Measurements from ENCODE around the gene COL8A1. TPM values are rescaled to one million over a fixed set of nuclear protein-coding genes. Genes with fewer than 3 reads are reported as not detected.

Gene COL8A1
- total RNA-seq, 2 experiments from 2014 or later = 0.10 to 0.13 TPM

DNA sequence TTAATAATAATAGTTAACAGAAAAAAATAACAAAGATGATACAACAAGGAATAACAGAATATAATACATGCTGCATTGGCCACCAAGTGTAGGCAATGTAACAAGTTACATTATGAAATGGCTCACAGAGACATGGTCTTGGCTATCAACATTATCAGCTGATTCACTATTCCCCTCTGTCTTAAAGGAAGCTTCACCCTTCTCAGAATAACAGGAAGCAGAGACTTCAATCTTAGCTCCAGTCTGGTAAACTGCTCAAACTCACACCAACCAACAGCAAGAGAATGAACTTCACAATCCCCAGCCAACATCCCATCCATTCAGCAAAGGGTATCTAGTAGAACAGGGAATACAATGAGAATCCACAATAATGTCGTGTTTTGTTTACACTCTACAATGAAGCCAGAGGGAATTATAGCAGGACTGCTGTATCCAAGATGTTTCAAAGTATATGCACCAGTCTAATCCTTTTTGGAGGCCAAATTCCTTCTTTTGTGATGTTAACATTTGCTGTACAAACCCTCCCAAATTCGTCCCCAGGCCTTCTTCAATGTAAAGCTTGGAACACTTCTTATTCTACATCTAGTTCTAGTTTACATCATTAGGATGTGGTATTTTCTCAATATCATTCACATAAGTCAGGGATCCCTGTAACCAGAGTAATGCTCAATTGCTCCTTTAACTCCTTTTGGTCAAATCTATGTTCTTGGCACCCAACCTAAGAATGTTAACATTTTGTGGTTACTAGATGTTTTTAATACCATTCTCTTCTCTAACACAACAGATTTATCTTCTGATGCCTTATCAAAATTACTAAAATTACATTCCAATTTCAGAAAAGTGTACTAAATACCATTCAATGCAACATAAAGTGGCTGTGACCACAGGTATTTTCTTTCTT, 126.9 kb downstream of the COL8A1 start:
- no peak for DNase-seq
- POLR2A ChIA-PET = no interaction called here
- CTCF ChIA-PET = interaction anchor here (1.3 kb wide), 1 partner anchor 11 kb away, joined by 3 read pairs; no protein-coding TSS in a partner anchor
- no peak overlapping the region for H3K27ac Mint-ChIP-seq
- H3K9me3 Mint-ChIP-seq = no peaks in the 10 kb centered on the region
- H3K36me3 Mint-ChIP-seq (ENCODE audit: low read depth) = no peaks in the 10 kb centered on the region
- H3K4me1 Mint-ChIP-seq = no peaks in the 10 kb centered on the region
- H3K4me3 Mint-ChIP-seq = no peak overlapping the region
- peaks cover 10% of the 10 kb centered on the region for H3K27me3 Mint-ChIP-seq

DNA sequence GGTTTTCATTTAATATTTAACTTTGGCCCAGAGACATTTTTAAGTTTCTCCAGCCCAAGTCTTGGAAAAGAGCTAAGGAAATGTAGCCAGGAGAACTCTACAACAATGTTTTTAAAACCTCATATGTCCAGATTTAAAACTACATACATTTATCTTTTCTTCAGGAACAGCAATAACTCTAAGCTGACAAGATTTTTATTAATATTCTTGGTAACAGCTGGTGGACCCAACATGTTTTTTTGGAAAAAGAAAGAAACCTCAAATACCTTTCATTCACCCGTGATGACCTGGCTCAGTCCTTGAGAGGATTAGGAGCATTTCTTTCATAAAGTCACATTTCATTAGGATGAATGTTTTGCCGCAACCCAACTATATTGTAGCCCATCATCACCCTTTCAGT, 128.9 kb downstream of the COL8A1 start:
- CTCF ChIA-PET = no interaction called here
- no peak for DNase-seq

DNA sequence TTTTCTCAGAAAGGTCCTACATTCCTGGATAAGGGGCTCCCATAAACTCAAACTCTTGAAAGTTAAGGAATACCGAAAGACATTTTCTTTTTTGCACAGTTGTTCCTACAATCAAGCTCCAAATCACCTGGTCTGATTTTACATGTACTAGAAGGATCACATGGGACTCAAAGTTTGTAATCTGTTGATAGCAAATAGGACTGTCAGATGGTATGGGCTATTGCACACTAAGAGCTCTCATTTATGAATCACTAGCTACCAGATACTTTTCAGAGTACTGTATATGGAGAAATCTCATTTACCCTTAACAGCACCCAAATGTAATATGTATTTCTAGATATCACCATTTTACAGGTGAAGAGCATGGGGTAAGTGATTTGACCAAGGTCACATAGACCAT, 129.7 kb downstream of the COL8A1 start:
- Mint-ChIP-seq H3K4me3 (no peak overlapping the region), H3K27me3 (peaks cover 2% of the 10 kb centered on the region), H3K4me1 (no peaks in the 10 kb centered on the region), H3K36me3 (ENCODE audit: low read depth) (no peaks in the 10 kb centered on the region), H3K27ac (no peak overlapping the region), H3K9me3 (no peaks in the 10 kb centered on the region)
- ChIA-PET POLR2A (no interaction called here), CTCF (no interaction called here)
- DNase-seq = no peak

More for the DNA sequence above, 128.9 kb downstream of the COL8A1 start:
- POLR2A ChIA-PET = no interaction called here
- Mint-ChIP-seq H3K4me1 (no peaks in the 10 kb centered on the region), H3K27ac (no peak overlapping the region), H3K4me3 (no peak overlapping the region), H3K9me3 (no peaks in the 10 kb centered on the region), H3K36me3 (ENCODE audit: low read depth) (no peaks in the 10 kb centered on the region), H3K27me3 (peaks cover 5% of the 10 kb centered on the region)

DNA sequence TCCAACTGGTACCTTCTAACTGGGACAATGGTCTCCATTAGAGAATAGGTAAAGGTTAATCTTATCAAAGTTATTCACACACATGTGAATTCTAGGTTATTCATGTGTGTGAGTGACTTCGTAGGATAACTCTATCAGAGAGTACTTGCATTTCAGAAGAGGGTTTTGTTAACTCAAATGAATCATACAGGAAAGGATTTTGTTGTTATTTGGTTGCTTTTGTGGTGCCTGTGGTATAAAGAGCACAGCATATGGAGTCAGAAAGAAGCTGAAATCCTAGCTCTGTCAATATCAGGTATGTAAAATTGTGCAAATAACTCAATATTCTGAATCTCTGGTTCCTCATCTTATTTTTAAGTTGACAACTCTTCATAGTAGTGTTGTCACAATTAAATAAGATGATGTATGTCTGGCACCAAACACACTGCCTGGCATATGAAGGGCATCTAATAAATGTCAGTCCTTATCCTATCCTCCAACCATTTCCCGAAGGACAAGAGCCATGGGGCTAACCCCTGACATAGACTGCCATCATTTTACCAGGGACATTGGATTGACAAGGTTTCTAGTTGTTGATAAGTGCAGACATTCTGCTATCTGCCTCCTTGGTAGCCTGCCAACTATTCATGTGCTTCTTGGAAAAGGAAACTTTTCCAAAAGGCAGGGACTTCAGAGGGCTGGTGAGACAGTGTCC, 130.6 kb downstream of the COL8A1 start:
- Mint-ChIP-seq H3K27me3 (peaks cover 2% of the 10 kb centered on the region), H3K4me1 (no peaks in the 10 kb centered on the region), H3K27ac (no peak overlapping the region), H3K4me3 (no peak overlapping the region), H3K9me3 (no peaks in the 10 kb centered on the region), H3K36me3 (ENCODE audit: low read depth) (no peaks in the 10 kb centered on the region)
- CTCF ChIA-PET = no interaction called here
- no peak for DNase-seq
- POLR2A ChIA-PET = no interaction called here

DNA sequence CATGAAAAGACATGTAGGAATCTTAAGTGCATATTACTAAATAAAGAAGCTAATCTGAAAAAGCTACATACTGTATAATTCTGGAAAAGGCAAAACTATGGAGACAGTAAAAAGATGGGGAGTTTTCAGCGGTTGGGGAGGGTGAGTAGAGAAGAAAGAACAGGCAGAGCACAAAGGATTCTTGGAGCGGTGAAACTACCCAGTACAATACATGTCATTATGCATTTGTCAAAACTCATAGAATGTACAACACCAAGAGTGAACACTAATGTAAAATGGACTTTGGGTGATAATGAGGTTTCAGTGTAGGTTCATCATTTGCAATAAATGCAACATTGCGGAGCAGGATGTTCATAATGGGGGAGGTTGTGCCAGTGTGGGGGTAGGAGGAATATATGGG, 133.8 kb downstream of the COL8A1 start:
- CTCF ChIA-PET = no interaction called here
- no peaks in the 10 kb centered on the region for H3K4me1 Mint-ChIP-seq
- no peak for DNase-seq

DNA sequence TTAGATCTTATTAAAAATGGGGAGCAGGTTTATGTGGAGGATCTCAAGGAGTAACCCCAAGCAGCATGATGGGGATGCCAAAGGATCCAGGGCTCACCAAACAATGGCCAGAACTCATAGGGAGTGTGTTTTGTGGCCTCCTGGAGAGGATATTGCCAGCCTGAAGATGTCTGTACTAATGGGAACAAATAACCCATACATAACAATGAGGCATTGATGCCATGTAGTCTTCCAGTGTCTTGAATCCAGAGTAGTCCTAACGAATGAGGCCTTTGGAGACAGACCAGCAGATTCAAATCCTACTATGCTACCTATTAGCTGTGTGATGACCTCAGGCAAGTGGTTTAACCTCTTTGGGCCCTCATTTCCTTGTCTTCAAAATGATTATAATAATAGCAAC, 134.3 kb downstream of the COL8A1 start:
- no peak overlapping the region for H3K27ac Mint-ChIP-seq
- H3K9me3 Mint-ChIP-seq = no peaks in the 10 kb centered on the region
- CTCF ChIA-PET = no interaction called here

More for the DNA sequence above, 133.8 kb downstream of the COL8A1 start:
- Mint-ChIP-seq H3K9me3 (no peaks in the 10 kb centered on the region), H3K27me3 (peaks cover 2% of the 10 kb centered on the region), H3K4me3 (no peak overlapping the region), H3K27ac (no peak overlapping the region), H3K36me3 (ENCODE audit: low read depth) (no peaks in the 10 kb centered on the region)
- POLR2A ChIA-PET = no interaction called here

DNA sequence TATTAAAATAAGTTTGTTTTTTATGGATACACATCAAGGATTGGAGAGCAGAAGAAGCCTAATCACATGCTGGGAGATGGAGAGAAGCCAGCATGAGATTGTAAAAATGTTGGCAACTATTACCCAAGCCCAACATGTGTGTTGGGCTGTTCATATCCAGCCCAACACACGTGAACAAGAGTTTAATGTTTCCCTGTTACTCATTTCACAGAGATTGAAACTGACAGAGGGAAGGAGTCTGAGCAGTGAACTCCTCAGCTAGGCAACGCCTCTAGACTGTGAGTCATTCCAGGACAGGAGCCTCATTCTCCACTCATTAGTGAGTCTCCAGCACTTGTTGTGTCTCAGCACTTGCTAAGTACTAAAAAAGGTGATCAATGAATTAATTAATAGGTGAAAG, 136.1 kb downstream of the COL8A1 start:
- Mint-ChIP-seq H3K4me3 (no peak overlapping the region), H3K36me3 (ENCODE audit: low read depth) (no peaks in the 10 kb centered on the region), H3K9me3 (no peaks in the 10 kb centered on the region), H3K27me3 (peaks cover 12% of the 10 kb centered on the region), H3K27ac (no peak overlapping the region), H3K4me1 (no peaks in the 10 kb centered on the region)
- ChIA-PET CTCF (no interaction called here), POLR2A (no interaction called here)
- no peak for DNase-seq

More for the DNA sequence above, 134.3 kb downstream of the COL8A1 start:
- Mint-ChIP-seq H3K4me1 (no peaks in the 10 kb centered on the region), H3K27me3 (peaks cover 4% of the 10 kb centered on the region), H3K36me3 (ENCODE audit: low read depth) (no peaks in the 10 kb centered on the region), H3K4me3 (no peak overlapping the region)
- POLR2A ChIA-PET = no interaction called here
- no peak for DNase-seq

GRCh38 chr3:99776516-99777209, 138.3 kb downstream of the COL8A1 start:
- DNase-seq = no peak
- ChIA-PET CTCF (no interaction called here), POLR2A (no interaction called here)
- no peaks in the 10 kb centered on the region for H3K36me3 Mint-ChIP-seq (ENCODE audit: low read depth)
- H3K4me1 Mint-ChIP-seq = no peaks in the 10 kb centered on the region
- H3K27ac Mint-ChIP-seq = no peak overlapping the region
- no peaks in the 10 kb centered on the region for H3K9me3 Mint-ChIP-seq
- H3K4me3 Mint-ChIP-seq = no peak overlapping the region
- H3K27me3 Mint-ChIP-seq = peaks cover 25% of the 10 kb centered on the region

DNA sequence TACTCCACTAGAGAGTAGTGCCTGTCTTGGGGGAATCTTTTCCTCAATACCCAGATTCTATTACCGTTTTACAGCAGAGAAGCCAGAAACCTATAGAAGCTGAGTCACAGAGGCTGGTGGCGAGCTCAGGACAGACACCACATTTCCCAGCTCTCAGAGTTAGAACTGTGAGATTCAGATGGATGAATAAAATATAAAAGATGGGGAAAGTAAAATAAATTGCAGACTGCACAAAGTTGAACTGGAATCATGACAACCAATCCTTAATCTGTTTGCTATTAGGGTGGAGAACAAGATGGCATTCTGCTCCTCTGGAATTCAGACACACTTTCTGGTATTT, 138.8 kb downstream of the COL8A1 start:
- ChIA-PET CTCF (no interaction called here), POLR2A (no interaction called here)
- H3K36me3 Mint-ChIP-seq (ENCODE audit: low read depth) = no peaks in the 10 kb centered on the region

DNA sequence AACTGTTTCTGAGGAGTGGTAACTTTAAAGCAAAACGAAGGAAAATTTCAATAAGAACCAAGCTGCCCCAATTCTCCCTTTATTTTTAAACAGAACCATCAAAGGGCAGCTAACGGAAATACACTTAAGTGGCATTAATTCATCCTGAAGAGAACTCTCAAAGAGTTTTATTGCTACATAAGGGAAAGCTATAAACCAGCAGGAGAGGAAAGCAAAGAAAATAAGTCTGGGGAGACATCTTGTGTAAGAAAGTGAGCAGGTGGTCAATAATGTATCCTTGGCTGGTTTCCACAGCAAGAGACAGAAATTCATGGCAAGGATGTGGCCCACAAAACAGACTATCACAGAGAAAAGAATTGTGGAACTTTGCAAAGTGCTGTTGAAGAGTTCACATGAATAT, 139.3 kb downstream of the COL8A1 start:
- no peak overlapping the region for H3K4me3 Mint-ChIP-seq
- ChIA-PET CTCF (no interaction called here), POLR2A (no interaction called here)
- DNase-seq = no peak
- peaks cover 27% of the 10 kb centered on the region for H3K27me3 Mint-ChIP-seq
- no peaks in the 10 kb centered on the region for H3K4me1 Mint-ChIP-seq
- H3K36me3 Mint-ChIP-seq (ENCODE audit: low read depth) = no peaks in the 10 kb centered on the region
- H3K27ac Mint-ChIP-seq = no peak overlapping the region
- no peaks in the 10 kb centered on the region for H3K9me3 Mint-ChIP-seq

More for the DNA sequence above, 138.8 kb downstream of the COL8A1 start:
- Mint-ChIP-seq H3K4me1 (no peaks in the 10 kb centered on the region), H3K27ac (no peak overlapping the region), H3K4me3 (no peak overlapping the region), H3K27me3 (peaks cover 27% of the 10 kb centered on the region), H3K9me3 (no peaks in the 10 kb centered on the region)
- no peak for DNase-seq

- Mint-ChIP-seq H3K4me3 (no peak overlapping the region), H3K36me3 (ENCODE audit: low read depth) (no peaks in the 10 kb centered on the region), H3K9me3 (no peaks in the 10 kb centered on the region), H3K27me3 (peaks cover 33% of the 10 kb centered on the region), H3K4me1 (no peaks in the 10 kb centered on the region), H3K27ac (no peak overlapping the region)
- no peak for DNase-seq
- ChIA-PET CTCF (no interaction called here), POLR2A (no interaction called here)
Observed at GRCh38 chr3:99780749-99781148, 142.4 kb downstream of the COL8A1 start.

DNA sequence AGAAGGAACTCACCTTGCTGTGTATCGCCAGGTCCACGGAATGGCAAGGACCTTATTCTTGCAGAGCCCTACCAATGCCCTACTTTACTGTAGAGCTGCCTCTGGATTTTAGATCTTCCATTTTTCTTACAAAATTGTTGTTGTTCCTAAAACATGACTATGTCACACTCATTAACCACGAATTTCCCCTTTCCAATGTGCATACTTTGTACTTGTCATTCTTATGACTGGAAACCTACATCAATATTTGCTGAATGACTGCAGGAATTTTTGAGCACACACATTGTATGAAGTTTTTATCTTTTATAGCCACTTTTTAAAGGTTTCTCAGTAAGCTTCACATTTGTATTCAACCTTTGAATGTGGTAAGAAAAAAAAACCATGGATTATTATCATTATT, 143.4 kb downstream of the COL8A1 start:
- Mint-ChIP-seq H3K9me3 (no peaks in the 10 kb centered on the region), H3K36me3 (ENCODE audit: low read depth) (no peaks in the 10 kb centered on the region), H3K4me1 (no peaks in the 10 kb centered on the region), H3K4me3 (no peak overlapping the region), H3K27me3 (peaks cover 33% of the 10 kb centered on the region), H3K27ac (no peak overlapping the region)
- ChIA-PET CTCF (no interaction called here), POLR2A (no interaction called here)
- no peak for DNase-seq

DNA sequence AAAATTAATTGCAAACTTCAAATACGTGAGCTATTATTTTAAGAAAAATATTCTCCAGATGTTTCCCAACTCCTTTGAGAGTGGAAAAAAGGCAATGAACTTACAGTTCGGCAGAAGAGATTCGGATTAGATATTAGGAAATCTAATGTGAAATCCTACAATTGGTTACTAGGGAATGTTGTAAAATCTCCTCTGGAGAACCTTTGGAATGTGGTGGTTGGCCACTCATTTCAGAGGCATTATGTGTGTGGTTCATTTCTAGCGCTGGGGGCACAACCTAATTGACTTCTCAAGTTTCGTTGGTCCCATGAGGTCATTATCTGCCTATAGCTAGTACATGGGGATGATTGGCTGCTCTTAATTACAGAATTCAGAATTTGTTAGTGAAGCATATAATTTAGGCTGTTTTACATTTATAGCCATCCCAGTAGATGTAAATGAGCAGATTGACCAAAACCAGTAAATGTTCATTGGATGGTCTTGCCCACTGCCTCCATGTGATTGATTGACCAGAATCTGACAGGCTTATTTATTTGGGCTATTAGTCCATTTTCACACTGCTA, 144.7 kb downstream of the COL8A1 start:
- H3K27ac Mint-ChIP-seq = no peak overlapping the region
- ChIA-PET CTCF (no interaction called here), POLR2A (no interaction called here)
- no peaks in the 10 kb centered on the region for H3K9me3 Mint-ChIP-seq
- peaks cover 26% of the 10 kb centered on the region for H3K27me3 Mint-ChIP-seq
- H3K36me3 Mint-ChIP-seq (ENCODE audit: low read depth) = no peaks in the 10 kb centered on the region
- H3K4me1 Mint-ChIP-seq = no peaks in the 10 kb centered on the region
- no peak overlapping the region for H3K4me3 Mint-ChIP-seq
- DNase-seq = no peak
